Measurements from ENCODE around the gene SRRM1.
"Not testable (repeated sequence)": the region's sequence is repeated elsewhere in the genome, so short reads cannot be mapped to it uniquely, and the experiment has no call there.

Gene SRRM1

DNA sequence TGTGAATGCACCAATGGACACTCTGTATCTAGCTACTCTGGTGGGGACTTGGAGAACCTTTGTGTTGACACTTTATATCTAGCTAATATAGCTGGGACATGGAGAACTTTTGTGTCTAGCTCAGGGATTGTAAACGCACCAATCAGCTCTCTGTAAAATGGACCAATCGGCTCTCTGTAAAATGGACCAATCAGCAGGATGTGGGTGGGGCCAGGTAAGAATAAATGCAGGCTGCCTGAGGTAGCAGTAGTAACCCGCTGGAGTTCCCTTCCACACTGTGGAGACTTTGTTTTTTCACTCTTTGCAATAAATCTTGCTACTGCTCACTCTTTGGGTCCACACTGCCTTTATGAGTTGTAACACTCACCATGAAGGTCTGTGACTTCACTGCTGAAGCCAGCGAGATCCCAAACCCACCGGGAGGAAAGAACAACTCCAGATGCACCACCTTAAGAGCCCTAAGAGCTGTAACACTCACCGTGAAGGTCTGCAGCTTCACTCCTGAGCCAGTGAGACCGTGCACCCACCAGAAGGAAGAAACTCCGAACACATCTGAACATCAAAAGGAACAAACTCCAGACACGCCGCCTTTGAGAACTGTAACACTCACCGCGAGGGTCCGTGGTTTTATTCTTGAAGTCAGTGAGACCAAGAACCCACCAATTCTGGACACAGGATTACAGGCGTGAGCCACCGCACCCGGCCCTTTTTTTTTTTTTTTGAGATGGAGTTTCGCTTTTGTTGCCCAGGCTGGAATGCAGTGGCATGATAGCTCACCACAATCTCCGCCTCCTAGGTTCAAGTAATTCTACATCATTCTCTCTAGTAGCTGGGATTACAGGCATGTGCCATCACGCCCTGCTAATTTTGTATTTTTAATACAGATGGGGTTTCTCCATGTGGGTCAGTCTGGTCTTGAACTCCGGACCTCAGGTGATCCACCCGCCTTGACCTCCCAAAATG is 79.3 kb downstream of the SRRM1 start:
- DNase-seq = not testable (repeated sequence)
